Stimulated activated CD4-positive, alpha-beta T cell treated with anti-CD3 and anti-CD28 coated beads, Interleukin-1b, Interleukin-23, amount 100 ng/mL, for 48 hours (primary cell): ENCODE results near the gene CTNNA2.

ENCODE experiments used
- DNase-seq: peaks from one replicate; pipeline ENCODE4 v3.0.0-alpha.2; 2020

CTNNA2 gene

GRCh38 chr2:80461505-80462197 is 948.8 kb downstream of the CTNNA2 start:
- DNase-seq = no peak

- DNase-seq = no peak
Observed at GRCh38 chr2:80462654-80463053, 949.8 kb downstream of the CTNNA2 start.

GRCh38 chr2:80464275-80464674 is 951.4 kb downstream of the CTNNA2 start:
- no peak for DNase-seq

- DNase-seq = no peak
Observed at GRCh38 chr2:80467262-80467811, 954.5 kb downstream of the CTNNA2 start.

GRCh38 chr2:80469428-80469827 is 956.6 kb downstream of the CTNNA2 start:
- no peak for DNase-seq

- DNase-seq = no peak
Observed at GRCh38 chr2:80473069-80473468, 960.2 kb downstream of the CTNNA2 start.

GRCh38 chr2:80473796-80474195 is 960.9 kb downstream of the CTNNA2 start:
- DNase-seq = no peak

DNA sequence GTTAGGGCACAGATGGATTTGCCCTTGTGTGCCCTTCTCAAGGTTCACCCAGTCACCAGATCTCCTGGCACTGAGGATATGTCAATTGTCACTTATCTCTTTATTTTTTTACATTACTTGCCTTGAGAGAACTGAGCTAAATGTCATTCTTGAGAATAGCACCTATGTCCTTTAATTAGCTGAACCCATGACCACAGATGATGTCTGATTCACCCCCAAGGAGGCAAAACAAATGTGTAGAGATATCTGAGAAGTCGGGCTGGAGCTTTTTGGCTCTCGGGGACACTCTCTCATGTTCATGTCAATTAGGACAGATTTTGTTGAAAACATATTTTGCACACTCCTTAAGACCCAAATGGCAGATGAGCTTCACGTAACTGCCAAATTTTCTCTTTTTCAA is 963.1 kb downstream of the CTNNA2 start:
- DNase-seq = no peak

GRCh38 chr2:80476535-80477117 is 963.8 kb downstream of the CTNNA2 start:
- no peak for DNase-seq

- DNase-seq = no peak
Observed at GRCh38 chr2:80482276-80482675, 969.4 kb downstream of the CTNNA2 start.

DNA sequence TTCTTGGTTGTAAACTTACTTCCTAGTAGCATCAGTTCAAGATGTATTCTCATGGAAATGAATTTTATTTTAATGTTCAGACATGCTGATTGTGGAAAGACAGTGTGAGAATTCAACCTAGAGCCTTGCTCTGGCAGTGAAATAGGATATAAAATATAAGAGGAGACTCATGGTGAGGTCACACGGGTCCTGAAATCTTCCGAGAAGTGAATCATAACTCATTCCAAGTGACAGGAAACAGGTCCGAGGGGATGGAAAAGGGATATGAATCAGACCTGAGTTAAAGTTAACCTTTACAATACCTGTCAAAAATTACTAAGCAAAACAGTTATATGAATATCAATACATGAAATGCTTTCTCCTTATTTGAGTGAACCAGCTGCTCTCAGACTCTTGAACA is 976.9 kb downstream of the CTNNA2 start:
- DNase-seq = no peak

DNA sequence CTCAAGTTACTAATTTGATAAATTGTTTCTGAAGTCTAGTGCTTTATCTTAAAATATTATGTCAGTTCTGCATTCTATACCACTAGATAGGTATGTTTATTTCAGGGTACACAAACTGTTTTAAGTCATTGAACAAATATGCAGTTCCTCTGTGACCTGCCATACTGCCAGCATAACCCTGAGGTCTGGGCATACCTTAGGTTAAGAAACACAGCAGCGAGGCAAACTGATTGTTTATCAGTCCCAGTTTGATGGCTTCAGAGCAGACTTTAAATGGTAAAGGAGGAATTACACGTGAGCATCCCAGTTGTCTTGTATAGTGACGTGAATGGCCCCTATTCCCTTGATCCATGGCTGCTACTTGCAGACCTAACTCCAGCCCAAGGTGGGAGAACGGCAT is 978.1 kb downstream of the CTNNA2 start:
- DNase-seq = no peak

DNA sequence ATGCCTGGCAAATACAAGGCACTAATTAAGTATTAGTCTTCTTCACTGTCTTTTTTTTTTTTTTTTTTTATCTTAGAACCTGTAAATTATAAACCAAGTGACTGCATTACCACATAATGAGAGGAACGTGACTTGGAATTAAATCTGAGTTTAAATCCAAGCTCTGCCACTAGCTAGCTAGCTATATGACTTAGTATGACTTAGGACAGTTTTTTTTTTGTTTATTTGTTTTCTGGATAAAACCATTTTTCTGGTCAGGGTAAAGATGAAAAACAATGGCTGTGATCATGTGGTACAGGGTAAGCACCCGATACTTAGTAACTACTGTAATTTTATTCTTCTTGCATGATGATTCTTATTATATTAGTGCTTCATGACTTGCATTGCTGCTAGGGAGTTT is 983.5 kb downstream of the CTNNA2 start:
- DNase-seq = no peak

DNA sequence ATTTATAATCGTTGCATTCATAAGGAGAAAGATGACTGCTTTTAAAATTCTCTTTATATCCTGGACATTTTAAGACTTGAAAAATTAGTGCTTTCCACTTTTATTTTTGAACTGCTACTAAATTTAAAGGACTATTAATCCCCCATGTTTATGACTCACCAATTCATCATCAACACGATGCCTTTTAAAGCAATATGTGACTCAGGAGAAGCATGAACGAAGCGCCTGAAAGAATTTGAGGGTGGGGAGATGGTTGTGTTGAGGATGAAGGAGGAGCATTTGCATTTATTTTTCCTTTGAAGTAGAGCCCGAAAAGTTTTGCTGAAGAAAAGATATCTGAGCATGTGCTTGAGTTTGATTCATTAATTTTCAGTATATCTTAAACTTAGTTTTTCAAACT is 983.9 kb downstream of the CTNNA2 start:
- DNase-seq = no peak

DNA sequence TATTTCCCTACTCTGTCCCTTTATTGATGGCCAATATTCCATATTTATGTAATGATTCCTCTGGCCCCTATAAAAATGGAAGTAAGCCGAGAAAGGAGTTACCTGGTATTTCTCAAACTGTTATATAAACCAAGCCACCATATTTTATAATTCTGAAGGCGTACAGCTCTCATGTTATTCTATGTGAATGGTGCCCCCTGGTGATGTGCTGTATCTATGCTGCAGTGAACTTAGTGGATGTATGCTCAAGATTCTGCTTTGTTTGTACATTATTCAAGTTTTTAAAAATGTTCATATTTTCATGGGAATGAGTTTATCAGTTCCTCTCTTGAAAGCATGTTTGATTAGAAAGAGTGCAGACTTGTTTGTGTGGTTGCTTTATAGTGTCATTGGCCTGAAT is 986.2 kb downstream of the CTNNA2 start:
- no peak for DNase-seq

GRCh38 chr2:80501874-80502624 is 989.2 kb downstream of the CTNNA2 start:
- no peak for DNase-seq

GRCh38 chr2:80506563-80506962 is 993.7 kb downstream of the CTNNA2 start:
- DNase-seq = no peak

- DNase-seq = no peak
Observed at GRCh38 chr2:80510716-80511115, 997.9 kb downstream of the CTNNA2 start.

GRCh38 chr2:80515964-80516363 is 1003.1 kb downstream of the CTNNA2 start:
- no peak for DNase-seq

- DNase-seq = no peak
Observed at GRCh38 chr2:80517316-80517715, 1004.5 kb downstream of the CTNNA2 start.

GRCh38 chr2:80519121-80519643 is 1006.3 kb downstream of the CTNNA2 start:
- DNase-seq = no peak

DNA sequence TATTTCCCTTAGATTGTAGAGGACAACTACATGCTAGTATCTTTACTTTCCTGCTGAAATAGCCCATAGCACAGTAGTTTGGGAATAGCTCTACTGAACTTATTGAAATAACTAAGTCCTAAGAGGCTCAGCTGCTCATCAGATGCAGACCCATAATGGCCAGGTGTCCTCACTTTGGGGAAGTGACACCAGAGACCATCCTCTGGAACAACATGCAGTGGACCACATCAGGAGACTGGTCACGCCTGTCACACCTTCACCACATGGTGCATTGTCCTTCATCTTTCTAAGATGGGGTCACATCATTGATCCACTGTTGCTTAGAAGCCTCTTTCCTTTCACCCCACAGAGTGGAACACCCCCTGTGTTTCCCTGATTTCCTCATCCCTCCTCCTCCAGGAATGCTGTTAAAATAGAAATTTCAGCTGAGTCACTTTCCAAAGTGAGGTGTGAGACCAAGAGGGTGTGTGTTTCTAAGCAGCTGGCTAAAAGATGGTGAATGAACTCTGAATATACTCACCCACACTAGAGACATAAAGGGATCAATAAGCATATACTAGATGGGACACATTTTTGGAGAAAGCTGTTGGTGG is 1006.9 kb downstream of the CTNNA2 start:
- DNase-seq = no peak

GRCh38 chr2:80525152-80525551 is 1012.3 kb downstream of the CTNNA2 start:
- DNase-seq = no peak
